AG04449 (cell line): ENCODE data around the gene B4GALNT1.

Experiments
- CTCF ChIA-PET: fragments of 350-600 bp; formaldehyde crosslinking; extraction: SDS; loops from one replicate; lab custom pipeline; 2021; ENCODE audit warnings: antibody characterized with exemption; lab: Yijun Ruan, JAX
- POLR2A ChIA-PET: fragments of 400-600, 350-600 bp; formaldehyde crosslinking; extraction: SDS; loops from one replicate; lab custom pipeline; 2020; ENCODE audit warnings: antibody characterized with exemption, inconsistent platforms; lab: Yijun Ruan, JAX
- DNase-seq: peaks from one replicate; pipeline ENCODE4 v3.0.0-alpha.2; 2010; ENCODE audit warnings: low read depth, low spot score
- H3K4me3 ChIP-seq: 2 replicates; pipeline ENCODE4 v1.5.1; 2011; ENCODE audit warnings: low read depth, mild to moderate bottlenecking, control low read depth, low read length
- CTCF ChIP-seq: IDR thresholded peaks from one replicate; pipeline ENCODE4 v1.5.1; 2011; ENCODE audit warnings: mild to moderate bottlenecking, moderate library complexity, low read length, control low read depth, inconsistent platforms; ENCODE audit not compliant: insufficient read depth; ENCODE audit errors: missing control alignments

The B4GALNT1 gene

DNA sequence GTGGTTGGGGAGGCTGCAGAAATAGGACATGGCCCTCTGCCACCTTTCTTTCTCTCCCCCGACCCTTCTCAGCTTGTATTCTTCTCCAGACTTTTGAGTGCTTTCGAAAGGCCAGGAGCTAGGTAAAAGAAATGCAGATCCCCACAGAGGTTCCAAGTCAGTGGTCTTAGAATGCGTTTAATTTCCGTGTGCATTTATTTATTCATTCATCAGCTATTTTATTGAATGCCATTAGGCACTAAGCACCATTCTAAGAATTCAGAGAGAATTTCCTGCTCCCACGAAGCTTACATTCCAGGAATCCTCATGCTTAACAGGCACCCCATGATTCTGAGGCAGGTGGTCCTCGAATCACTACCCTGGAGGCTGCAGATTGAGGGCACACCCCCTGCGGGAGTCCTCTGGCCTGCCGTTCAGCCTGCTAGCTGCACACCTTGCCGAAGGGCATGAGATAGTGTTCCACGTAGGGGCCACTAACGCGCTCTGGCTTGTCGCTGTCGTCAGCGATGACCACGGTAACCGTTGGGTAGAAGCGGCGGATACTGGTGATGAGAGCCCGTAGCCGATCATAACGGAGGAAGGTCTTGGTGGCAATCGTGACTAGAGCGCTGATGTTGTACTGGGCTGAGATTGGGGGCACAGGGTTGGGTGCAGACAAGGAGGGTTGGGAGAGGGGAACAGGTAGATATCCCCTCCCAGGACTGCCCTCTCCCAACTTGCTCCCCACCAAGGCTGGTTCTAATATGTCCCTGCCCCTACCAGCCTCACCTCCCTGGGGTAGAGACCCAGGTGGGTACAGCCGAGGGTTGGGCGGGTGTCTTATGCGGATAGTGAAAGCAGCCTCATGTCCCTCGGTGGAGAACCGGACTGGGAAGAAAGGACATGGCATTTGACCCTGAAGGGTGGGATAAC lies 4.5 kb downstream of the B4GALNT1 start:
- H3K4me3 ChIP-seq: no peak overlapping the region
- no peak for TF ChIP-seq CTCF
- no peak for DNase-seq
- ChIA-PET CTCF (interaction anchor here (0.7 to 8.0 kb wide), 7 partner anchors 8 to 65 kb away, joined by 3 to 159 read pairs (median 4); partner anchors contain the start of gene OS9), POLR2A (interaction anchor here (0.6 kb wide), 1 partner anchor 82 kb away, joined by 3 read pairs; no protein-coding TSS in a partner anchor)

DNA sequence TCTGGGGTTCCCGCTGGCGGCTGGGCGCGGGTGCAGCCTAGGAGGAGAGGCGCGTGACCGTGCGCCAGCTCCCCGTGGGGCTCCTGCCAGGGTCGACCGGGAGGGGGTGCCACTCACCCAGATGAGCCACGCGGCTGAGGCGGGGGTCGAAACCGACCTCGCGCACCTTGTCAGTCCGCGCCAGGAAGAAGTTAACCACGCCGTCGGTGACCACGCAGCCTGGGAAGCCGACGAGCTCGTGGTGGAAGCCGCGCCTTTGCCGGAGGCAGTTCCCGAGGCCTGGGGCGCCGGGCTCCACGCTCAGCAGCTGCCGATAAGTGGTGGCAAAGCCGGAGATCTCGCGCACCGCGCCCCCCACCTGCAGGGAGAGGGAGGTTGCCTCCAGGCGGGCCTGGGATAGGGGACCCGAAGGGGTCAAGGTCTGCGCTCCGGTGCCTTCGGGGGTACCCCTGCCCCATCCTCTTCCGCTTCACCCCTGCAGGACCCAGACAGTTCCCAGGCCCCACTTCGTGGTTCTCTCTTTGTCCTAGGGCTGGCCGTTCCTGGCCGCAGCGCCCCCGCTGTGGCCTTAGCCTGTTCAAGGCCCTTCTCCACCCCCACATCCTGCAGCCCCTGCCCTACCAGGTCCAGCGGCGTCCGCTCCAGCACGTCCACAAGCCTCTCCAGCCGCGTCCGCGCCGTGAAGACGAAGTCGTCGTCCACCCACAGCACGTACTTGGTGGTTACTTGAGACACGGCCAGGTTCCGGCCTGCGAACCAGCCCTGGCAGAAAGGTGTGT lies 5.3 kb downstream of the B4GALNT1 start:
- DNase-seq: no peak
- TF ChIP-seq CTCF: no peak
- POLR2A ChIA-PET: interaction anchor here (0.6 kb wide), 2 partner anchors 11 to 81 kb away, joined by 3 read pairs; no protein-coding TSS in a partner anchor
- no peak overlapping the region for H3K4me3 ChIP-seq
- CTCF ChIA-PET: interaction anchor here (0.7 to 8.0 kb wide), 10 partner anchors 7 to 277 kb away, joined by 3 to 159 read pairs (median 4); partner anchors contain the start of gene OS9

DNA sequence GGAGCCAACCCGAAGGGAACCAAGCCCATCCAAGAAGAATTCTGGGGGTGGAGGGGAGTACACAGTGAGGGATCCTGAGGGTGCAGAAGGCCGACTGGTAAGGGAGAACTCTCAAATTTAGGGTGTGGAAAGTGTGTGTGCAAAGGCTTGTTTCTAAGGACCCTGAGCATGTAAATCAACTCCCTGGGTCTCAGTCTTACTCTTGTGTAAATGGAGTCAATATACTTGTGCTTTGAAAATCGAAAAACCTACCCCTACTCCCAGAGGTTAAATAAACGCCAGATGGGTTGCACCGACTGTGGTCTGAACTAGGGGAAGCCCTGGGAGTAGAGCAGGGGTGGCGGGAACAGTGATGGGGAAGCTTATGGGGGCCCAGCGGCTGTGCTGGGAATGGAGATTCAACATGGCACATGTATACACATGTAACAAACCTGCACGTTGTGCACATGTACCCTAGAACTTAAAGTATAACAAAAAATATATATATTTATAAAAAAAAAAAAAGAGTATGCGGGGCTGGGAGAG lies 6.0 kb downstream of the B4GALNT1 start:
- no peak for DNase-seq
- POLR2A ChIA-PET: interaction anchor here (0.6 kb wide), 1 partner anchor 11 kb away, joined by 3 read pairs; no protein-coding TSS in a partner anchor
- H3K4me3 ChIP-seq: no peak overlapping the region
- CTCF ChIA-PET: interaction anchor here (0.8 to 9.3 kb wide), 4 partner anchors 19 to 278 kb away, joined by 3 to 186 read pairs (median 3); no protein-coding TSS in a partner anchor
- no peak for TF ChIP-seq CTCF

DNA sequence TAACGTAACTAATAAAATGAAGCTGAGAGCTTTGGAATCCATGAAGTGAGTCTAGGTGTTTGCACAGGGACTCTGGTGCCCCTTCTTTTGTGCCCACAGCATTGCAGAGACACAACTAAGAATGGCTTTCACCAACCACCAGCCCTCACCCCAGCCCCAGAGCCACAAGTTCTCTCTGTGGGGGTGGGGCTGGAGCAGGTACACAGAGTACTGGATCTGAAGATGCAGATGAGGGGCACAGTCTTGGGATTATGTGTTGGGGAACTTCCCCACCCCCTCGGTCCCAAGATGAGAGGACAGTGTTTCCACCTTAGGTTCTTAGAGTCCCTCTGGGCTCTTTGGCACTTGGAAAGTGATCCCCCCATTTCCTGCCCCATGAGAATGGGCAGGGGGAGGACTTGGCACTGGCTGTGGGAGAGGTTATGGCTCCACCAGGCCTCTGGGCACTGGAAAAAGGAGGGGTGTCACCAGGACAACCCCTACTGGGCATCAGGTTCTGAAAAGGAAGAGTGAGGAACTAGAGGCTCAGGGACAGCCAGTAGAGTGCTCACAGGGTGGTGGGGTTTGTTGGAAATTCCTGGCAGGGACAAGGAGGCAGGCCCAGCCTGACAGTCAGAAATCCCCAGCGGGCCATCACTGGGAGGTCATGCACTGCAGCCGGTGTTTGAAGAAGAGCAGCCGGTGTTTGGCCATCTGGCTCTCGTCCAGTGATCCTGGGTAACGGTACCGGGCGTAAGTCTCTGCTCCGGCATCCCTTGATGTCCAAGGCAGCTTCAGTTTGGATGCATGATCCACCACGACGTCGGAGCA lies 6.7 kb downstream of the B4GALNT1 start:
- ChIA-PET POLR2A (no interaction called here), CTCF (interaction anchor here (1.2 to 9.3 kb wide), 3 partner anchors 18 to 168 kb away, joined by 3 to 186 read pairs (median 9); no protein-coding TSS in a partner anchor)
- no peak for DNase-seq
- no peak overlapping the region for H3K4me3 ChIP-seq
- no peak for TF ChIP-seq CTCF

DNA sequence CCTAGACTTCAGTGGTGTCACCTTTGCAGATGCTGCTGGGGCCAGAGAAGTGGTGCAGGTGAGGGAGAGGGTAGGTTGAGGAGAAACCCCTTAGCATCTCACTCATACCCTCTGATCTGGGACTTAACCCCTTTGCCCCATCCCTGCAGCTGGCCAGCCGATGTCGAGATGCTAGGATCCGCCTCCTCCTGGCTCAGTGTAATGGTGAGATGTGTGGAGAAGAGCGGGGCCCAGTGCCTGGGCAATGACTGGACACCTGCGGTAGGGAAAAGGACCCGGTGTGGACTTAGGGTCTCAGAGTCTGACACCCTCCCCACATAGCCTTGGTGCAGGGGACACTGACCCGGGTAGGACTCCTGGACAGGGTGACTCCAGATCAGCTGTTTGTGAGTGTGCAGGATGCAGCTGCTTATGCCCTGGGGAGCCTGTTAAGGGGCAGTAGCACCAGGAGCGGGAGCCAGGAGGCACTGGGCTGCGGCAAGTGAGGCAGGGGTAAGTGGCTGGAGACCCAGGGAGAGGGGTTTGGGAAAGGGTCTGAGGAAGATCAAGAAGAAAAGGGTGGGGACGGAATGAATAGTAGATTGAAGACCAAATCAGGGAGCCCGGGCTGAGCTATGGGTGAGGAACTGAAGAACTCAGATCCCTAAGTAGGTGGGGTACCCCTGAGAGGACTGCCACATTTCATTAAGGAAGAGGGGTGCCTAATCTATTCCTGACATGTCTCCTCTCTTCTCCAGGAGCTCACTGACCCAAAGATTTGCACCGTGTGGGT lies 7.6 kb downstream of the B4GALNT1 start:
- no peak overlapping the region for H3K4me3 ChIP-seq
- no peak for DNase-seq
- CTCF ChIA-PET: interaction anchor here (0.9 to 9.3 kb wide), 5 partner anchors 8 to 167 kb away, joined by 3 to 186 read pairs (median 6); partner anchors contain the start of gene B4GALNT1
- TF ChIP-seq CTCF: no peak
- POLR2A ChIA-PET: interaction anchor here (0.6 to 1.0 kb wide), 2 partner anchors 10 to 513 kb away, joined by 3 read pairs; no protein-coding TSS in a partner anchor
